HPDE6-E6E7 (cell line): Measurements from ENCODE around the gene TMEM272.
A peak's percentile ranks its signal among the peaks of the same experiment; 100 is the strongest.
"Not testable (repeated sequence)": the region's sequence is repeated elsewhere in the genome, so short reads cannot be mapped to it uniquely, and the experiment has no call there.

Experiments used
- DNase-seq: peaks from one replicate; pipeline ENCODE4 v3.0.0; 2011; ENCODE audit warnings: missing footprints; ENCODE audit errors: extremely low spot score

Gene TMEM272

GRCh38 chr13:51825165-51825592 lies 19.8 kb downstream of the TMEM272 start:
- DNase-seq, result no peak

GRCh38 chr13:51824712-51825111 lies 20.3 kb downstream of the TMEM272 start:
- not testable (repeated sequence) for DNase-seq

- DNase-seq, result no peak
These were observed 21.1 kb downstream of the TMEM272 start for GRCh38 chr13:51823863-51824262.

GRCh38 chr13:51823359-51823758 lies 21.6 kb downstream of the TMEM272 start:
- no peak for DNase-seq

- DNase-seq, result no peak
These were observed 22.7 kb downstream of the TMEM272 start for GRCh38 chr13:51822106-51822815.

- DNase-seq, result no peak
These were observed 23.4 kb downstream of the TMEM272 start for GRCh38 chr13:51821606-51822005.

GRCh38 chr13:51820016-51820597 lies 24.9 kb downstream of the TMEM272 start:
- DNase-seq, result no peak

GRCh38 chr13:51819544-51819943 lies 25.4 kb downstream of the TMEM272 start:
- no peak for DNase-seq

GRCh38 chr13:51818781-51819511 lies 26.0 kb downstream of the TMEM272 start:
- no peak for DNase-seq

GRCh38 chr13:51818276-51818675 lies 26.7 kb downstream of the TMEM272 start:
- no peak for DNase-seq

GRCh38 chr13:51817717-51818116 lies 27.3 kb downstream of the TMEM272 start:
- DNase-seq, result no peak

GRCh38 chr13:51816604-51817249 lies 28.2 kb downstream of the TMEM272 start:
- DNase-seq, result peak; percentile 41

GRCh38 chr13:51815848-51816247 lies 29.1 kb downstream of the TMEM272 start:
- DNase-seq, result no peak

GRCh38 chr13:51814825-51815650 lies 29.9 kb downstream of the TMEM272 start:
- DNase-seq, result peak; percentile 20

- no peak for DNase-seq
These were observed 30.9 kb downstream of the TMEM272 start for GRCh38 chr13:51814071-51814470.

- DNase-seq, result no peak
These were observed 33.0 kb downstream of the TMEM272 start for GRCh38 chr13:51811920-51812451.

- DNase-seq, result no peak
These were observed 33.9 kb downstream of the TMEM272 start for GRCh38 chr13:51811046-51811445.

GRCh38 chr13:51808811-51809210 lies 36.2 kb downstream of the TMEM272 start:
- no peak for DNase-seq

GRCh38 chr13:51807041-51807440 lies 37.9 kb downstream of the TMEM272 start:
- no peak for DNase-seq

GRCh38 chr13:51806566-51806965 lies 38.4 kb downstream of the TMEM272 start:
- no peak for DNase-seq

GRCh38 chr13:51805925-51806324 lies 39.1 kb downstream of the TMEM272 start:
- no peak for DNase-seq
